ENCODE measurements around the gene LHFPL6.

LHFPL6 gene

GRCh38 chr13:39379667-39380655 is 223.0 kb downstream of the LHFPL6 start:
- DNase-seq (ENCODE audit: low spot score), result no peak

DNA sequence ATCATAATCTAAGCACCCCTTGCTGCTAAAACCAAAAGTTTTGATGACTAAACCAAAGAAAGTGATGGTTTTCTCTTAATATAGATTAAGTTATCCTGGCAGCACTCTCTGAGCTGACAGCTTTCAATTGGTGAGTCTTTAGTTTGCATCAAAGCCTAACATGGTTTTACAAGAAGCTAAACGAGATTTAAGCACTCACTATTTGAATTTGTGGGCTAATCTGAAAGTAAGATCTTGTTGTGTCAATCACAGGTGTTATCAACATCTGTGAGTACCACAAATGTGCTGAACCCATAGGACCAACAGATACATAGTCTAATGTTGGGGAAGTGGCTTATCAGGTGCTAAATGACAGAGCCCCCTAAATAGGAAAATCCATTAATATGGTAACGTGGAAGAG is 223.9 kb downstream of the LHFPL6 start:
- DNase-seq (ENCODE audit: low spot score), result no peak

GRCh38 chr13:39378306-39378705 is 224.7 kb downstream of the LHFPL6 start:
- no peak for DNase-seq (ENCODE audit: low spot score)

- DNase-seq (ENCODE audit: low spot score), result no peak
Observed at GRCh38 chr13:39377699-39378098, 225.3 kb downstream of the LHFPL6 start.

- peak; percentile 64 for DNase-seq (ENCODE audit: low spot score)
Observed at GRCh38 chr13:39376076-39376475, 226.9 kb downstream of the LHFPL6 start.

- DNase-seq (ENCODE audit: low spot score), result no peak
Observed at GRCh38 chr13:39375601-39376000, 227.4 kb downstream of the LHFPL6 start.

GRCh38 chr13:39374741-39375189 is 228.2 kb downstream of the LHFPL6 start:
- no peak for DNase-seq (ENCODE audit: low spot score)

- DNase-seq (ENCODE audit: low spot score), result no peak
Observed at GRCh38 chr13:39373145-39373544, 229.8 kb downstream of the LHFPL6 start.

- no peak for DNase-seq (ENCODE audit: low spot score)
Observed at GRCh38 chr13:39371706-39372105, 231.3 kb downstream of the LHFPL6 start.

GRCh38 chr13:39370554-39370953 is 232.4 kb downstream of the LHFPL6 start:
- peak; percentile 72 for DNase-seq (ENCODE audit: low spot score)

DNA sequence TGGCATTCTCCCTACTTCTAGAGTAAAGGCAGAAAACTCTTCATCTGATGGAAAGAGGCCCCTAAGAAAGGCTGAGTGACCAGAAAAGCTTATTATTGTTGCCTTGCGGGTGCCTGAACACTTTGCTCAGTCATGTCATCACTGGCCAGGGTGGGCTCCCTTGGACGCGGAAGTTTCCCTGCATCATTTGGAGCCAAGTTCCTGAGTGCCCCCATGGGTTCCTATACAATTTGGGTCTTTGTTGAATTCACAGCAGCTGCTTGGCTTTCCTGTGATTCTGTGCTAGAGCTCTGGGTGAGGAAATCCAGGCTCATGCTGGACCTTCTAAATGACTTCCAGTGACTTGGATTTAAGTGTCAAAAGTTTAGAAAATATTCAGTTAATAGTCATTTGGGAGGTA is 232.9 kb downstream of the LHFPL6 start:
- no peak for DNase-seq (ENCODE audit: low spot score)

DNA sequence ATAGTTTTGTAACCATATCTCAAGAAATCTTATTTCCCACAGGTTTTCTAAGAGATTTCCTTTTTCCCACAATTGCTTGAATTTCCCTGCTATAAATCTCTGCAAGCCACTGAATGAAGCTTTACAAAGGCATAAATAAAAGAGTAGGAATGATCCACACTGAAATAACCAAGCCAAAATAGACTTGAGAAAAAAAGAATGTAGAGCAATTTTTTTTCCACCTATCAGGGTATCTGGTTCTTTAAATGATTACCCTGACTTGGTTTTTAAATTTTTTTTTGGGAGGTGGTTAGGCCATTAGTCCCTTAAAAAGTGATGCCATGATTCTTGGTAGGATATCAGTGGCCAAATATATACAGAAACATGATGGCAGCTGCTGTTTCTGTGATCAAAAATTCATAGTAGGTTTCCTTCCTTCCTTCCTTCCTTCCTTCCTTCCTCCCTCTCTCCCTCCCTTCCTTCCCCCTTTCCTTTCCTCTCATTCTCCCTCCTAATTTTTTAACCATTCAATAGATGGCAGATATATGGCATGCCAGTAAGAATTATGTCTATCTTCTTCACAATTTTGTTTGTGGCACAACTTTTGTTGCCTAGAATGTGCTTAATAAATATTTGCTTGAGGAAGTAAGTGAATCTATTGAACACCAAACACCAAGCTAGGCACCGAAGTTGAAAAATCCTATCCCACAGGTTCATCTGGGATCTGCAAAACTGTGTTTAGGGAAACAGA is 233.7 kb downstream of the LHFPL6 start:
- no peak for DNase-seq (ENCODE audit: low spot score)

GRCh38 chr13:39365879-39366278 is 237.1 kb downstream of the LHFPL6 start:
- DNase-seq (ENCODE audit: low spot score), result no peak

DNA sequence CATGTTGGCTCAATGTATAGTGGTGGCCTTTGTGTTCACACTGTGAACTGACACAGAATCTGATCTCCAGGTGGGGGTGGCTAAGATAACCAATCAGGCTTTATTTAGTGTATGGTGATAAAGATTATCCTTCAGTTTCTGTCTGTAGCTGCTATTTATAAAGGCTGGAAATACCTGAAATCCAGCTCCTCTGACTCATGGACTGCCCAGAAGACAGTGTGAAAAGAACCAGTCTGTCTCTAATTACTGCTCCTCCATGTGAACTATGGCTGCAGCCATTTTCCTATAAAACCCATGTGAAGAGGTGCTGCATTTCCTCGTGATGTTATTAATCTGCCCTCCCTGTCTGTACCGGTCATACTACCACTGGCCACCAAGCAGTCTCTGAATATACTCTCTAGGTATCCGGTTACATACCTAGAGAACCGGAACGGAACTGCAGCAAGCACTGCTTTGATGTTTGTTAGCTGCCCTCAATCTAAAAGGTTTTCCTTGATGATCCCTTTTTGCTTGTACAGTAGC is 238.0 kb downstream of the LHFPL6 start:
- no peak for DNase-seq (ENCODE audit: low spot score)

DNA sequence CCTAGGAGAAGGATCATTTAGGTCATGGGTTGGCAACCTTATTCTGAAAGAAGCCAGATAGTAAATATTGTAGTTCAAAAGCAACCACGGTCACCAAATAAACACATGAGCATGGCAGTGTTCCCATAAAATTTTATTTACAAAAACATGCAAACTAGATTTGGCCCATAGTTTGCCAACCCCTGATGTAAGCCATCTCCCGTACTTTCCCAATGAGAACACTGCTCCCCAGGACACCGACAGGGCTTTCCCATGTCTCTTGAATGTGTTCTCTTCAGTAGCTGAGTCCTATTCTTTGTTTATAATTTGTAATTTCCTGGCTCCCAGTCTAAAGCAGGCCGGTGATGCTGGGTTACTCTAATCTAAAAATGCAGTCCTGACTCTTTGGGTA is 239.6 kb downstream of the LHFPL6 start:
- no peak for DNase-seq (ENCODE audit: low spot score)

DNA sequence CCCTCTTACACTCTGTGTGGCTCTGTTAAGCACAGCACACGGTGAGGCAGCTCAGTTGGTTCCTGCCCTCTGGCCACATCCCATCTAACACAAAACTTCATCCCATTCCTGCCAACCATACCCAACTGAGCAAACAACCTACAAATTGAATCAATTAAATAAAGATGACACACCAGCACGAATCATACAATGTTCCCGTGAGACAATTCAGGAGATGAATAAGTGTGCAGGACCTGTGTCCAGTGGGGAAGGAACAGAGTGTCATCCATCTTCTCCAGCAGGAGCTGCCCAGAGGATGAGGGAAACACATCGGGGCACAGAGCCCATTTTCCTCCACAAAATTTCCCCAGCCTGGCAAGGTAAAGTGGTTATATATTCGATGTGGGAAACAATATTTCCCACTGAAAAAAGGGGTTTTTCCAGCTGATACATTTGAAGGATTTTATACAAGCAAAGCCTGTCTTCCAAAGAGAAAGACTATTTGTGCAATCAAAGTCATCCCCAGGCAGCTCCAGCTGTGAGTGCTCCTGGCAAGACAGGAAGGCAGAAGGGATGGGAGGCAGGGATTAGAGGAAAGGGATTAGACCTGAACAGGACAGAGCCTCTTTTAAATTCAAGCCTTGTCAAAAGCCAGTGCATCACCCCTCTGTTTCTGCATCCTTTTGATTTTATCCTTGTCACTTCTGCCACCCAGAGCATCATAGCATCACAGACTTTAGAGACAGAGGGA is 240.2 kb downstream of the LHFPL6 start:
- DNase-seq (ENCODE audit: low spot score), result no peak

- no peak for DNase-seq (ENCODE audit: low spot score)
Observed at GRCh38 chr13:39353988-39354387, 249.0 kb downstream of the LHFPL6 start.

GRCh38 chr13:39350461-39350881 is 252.5 kb downstream of the LHFPL6 start:
- peak; percentile 87 for DNase-seq (ENCODE audit: low spot score)

- DNase-seq (ENCODE audit: low spot score), result no peak
Observed at GRCh38 chr13:39349391-39349960, 253.5 kb downstream of the LHFPL6 start.

- DNase-seq (ENCODE audit: low spot score), result peak; percentile 37
Observed at GRCh38 chr13:39347926-39348901, 254.8 kb downstream of the LHFPL6 start.

All from cerebellar cortex (tissue), 1 donor.